Neural cell (in vitro differentiated cells): Measurements from ENCODE around the gene COQ10B. TPM values are rescaled to one million over a fixed set of nuclear protein-coding genes. Genes with fewer than 3 reads are reported as not detected.

ENCODE experiments used
- H2AFZ ChIP-seq: fragments of 200-600, 300-800 bp; sonication (generic), shearing (Covaris generic); 2 replicates; pipeline ENCODE4 v1.6.0; 2014; ENCODE audit warnings: low read depth, mild to moderate bottlenecking, antibody characterized with exemption, low read length, moderate library complexity
- H3F3A ChIP-seq: fragments of 200-600 bp; shearing (Covaris generic); 2 replicates; pipeline ENCODE4 v1.6.1; 2016; ENCODE audit warnings: mild to moderate bottlenecking, moderate library complexity, mixed read lengths, antibody characterized with exemption, low read length; ENCODE audit not compliant: insufficient read depth, poor library complexity, severe bottlenecking
- H3K27ac ChIP-seq: fragments of 200-600, 300-800 bp; sonication (generic), shearing (Covaris generic); 2 replicates; pipeline ENCODE4 v1.5.1; 2014; ENCODE audit warnings: mild to moderate bottlenecking, low read length, moderate library complexity
- H3K27me3 ChIP-seq: fragments of 300-800, 200-600 bp; sonication (generic), shearing (Covaris generic); 2 replicates; pipeline ENCODE4 v1.6.0; 2014; ENCODE audit warnings: mild to moderate bottlenecking, low read depth, low read length, moderate library complexity; ENCODE audit not compliant: insufficient read depth
- H3K36me3 ChIP-seq: fragments of 300-800, 200-600 bp; sonication (generic), shearing (Covaris generic); 2 replicates; pipeline ENCODE4 v1.5.1; 2014; ENCODE audit warnings: mild to moderate bottlenecking, antibody characterized with exemption, low read length, moderate library complexity; ENCODE audit not compliant: insufficient read depth
- H3K4me2 ChIP-seq: fragments of 300-800, 200-600 bp; sonication (generic), shearing (Covaris generic); 2 replicates; pipeline ENCODE4 v1.6.0; 2014; ENCODE audit warnings: mild to moderate bottlenecking, low read length
- H3K4me3 ChIP-seq: fragments of 300-800, 200-600 bp; sonication (generic), shearing (Covaris generic); 2 replicates; pipeline ENCODE4 v1.5.1; 2014; ENCODE audit warnings: mild to moderate bottlenecking, low read length, moderate library complexity
- H3K79me2 ChIP-seq: fragments of 200-600 bp; shearing (Covaris generic); replicated peaks from 2 replicates; pipeline ENCODE4 v1.6.0; 2014; ENCODE audit warnings: mild to moderate bottlenecking, low read length, moderate library complexity; ENCODE audit not compliant: insufficient read depth
- H3K9ac ChIP-seq: fragments of 300-800, 200-600 bp; sonication (generic), shearing (Covaris generic); 2 replicates; pipeline ENCODE4 v1.6.1; 2016; ENCODE audit warnings: mild to moderate bottlenecking, low read length, mixed read lengths
- H3K9me2 ChIP-seq: fragments of 200-600 bp; shearing (Covaris generic); 2 replicates; pipeline ENCODE4 v1.6.1; 2016; ENCODE audit warnings: mild to moderate bottlenecking, low read length, mixed read lengths; ENCODE audit not compliant: insufficient read depth
- H3K9me3 ChIP-seq: fragments of 200-600, 300-800 bp; sonication (generic), shearing (Covaris generic); 2 replicates; pipeline ENCODE4 v1.6.1; 2016; ENCODE audit warnings: mild to moderate bottlenecking, mixed run types, low read length, moderate library complexity, mixed read lengths
- H4K20me1 ChIP-seq: fragments of 200-600 bp; shearing (Covaris generic); 2 replicates; pipeline ENCODE4 v1.6.1; 2016; ENCODE audit warnings: mild to moderate bottlenecking, mixed run types; ENCODE audit not compliant: insufficient read depth
- EP300 ChIP-seq: fragments of 450-650 bp; conservative IDR thresholded peaks from 2 replicates; pipeline ENCODE4 v1.6.1; 2014; ENCODE audit warnings: antibody characterized with exemption, mild to moderate bottlenecking, moderate library complexity; ENCODE audit not compliant: poor library complexity, severe bottlenecking
- EZH2 ChIP-seq: fragments of 200-600, 300-800 bp; shearing (Covaris generic), sonication (generic); IDR thresholded peaks from 2 replicates; pipeline ENCODE4 v1.6.1; 2014; ENCODE audit warnings: antibody characterized with exemption, low read length, borderline replicate concordance, mild to moderate bottlenecking; ENCODE audit not compliant: insufficient read depth, poor library complexity, severe bottlenecking
- MXI1 ChIP-seq: fragments of 450-650 bp; conservative IDR thresholded peaks from 2 replicates; pipeline ENCODE4 v1.6.1; 2014; ENCODE audit warnings: antibody characterized with exemption, mild to moderate bottlenecking; ENCODE audit not compliant: poor library complexity, severe bottlenecking
- POLR2AphosphoS5 ChIP-seq: IDR thresholded peaks from 2 replicates; pipeline ENCODE4 v1.6.1; 2012
- RAD21 ChIP-seq: fragments of 450-650 bp; conservative IDR thresholded peaks from 2 replicates; pipeline ENCODE4 v1.6.1; 2014; ENCODE audit warnings: antibody characterized with exemption, mild to moderate bottlenecking, moderate library complexity
- SMC3 ChIP-seq: fragments of 450-650 bp; conservative IDR thresholded peaks from 2 replicates; pipeline ENCODE4 v1.6.1; 2014; ENCODE audit warnings: antibody characterized with exemption, mild to moderate bottlenecking, moderate library complexity; ENCODE audit not compliant: poor library complexity
- TAF1 ChIP-seq: IDR thresholded peaks from 2 replicates; pipeline ENCODE4 v1.6.1; 2012; ENCODE audit warnings: low read depth
- polyA plus RNA-seq: library from polyadenylated mRNA; depleted of rRNA; stranded (reverse); fragments of >200 nt; gene quantifications from 2 replicates; pipeline ENCODE4 v1.2.3, GENCODE V29; 2014
- TF ChIP-seq, protein P1 (sequence below): IDR thresholded peaks from 2 replicates; pipeline ENCODE4 v1.6.1; 2012; ENCODE audit warnings: borderline replicate concordance
- TF ChIP-seq, protein P2 (sequence below): fragments of 450-650 bp; IDR thresholded peaks from 2 replicates; pipeline ENCODE4 v1.5.1; 2014; ENCODE audit warnings: antibody characterized with exemption, mild to moderate bottlenecking, moderate library complexity; ENCODE audit not compliant: poor library complexity, severe bottlenecking

Gene COQ10B
- polyA plus RNA-seq, 1 donor from 2014 or later: 28.4 TPM

DNA sequence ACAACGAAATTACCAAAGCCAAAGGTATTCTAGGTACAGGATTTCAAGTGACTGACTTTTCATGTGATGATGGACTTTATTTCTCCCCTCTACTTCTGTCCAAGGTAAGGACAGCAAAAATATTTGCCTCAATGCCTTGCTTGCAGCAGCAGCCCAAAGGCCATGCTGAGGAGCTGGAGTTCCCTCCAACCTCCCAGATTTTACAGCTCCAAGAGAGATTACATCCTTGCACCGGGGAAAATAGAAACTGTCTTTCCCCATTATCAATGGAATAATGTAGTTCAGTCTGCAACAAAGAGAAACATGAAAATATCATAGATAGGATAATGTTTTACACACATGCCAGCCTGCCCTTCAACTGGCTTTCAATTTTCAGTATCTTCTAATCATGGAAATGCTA is 32.8 kb downstream of the COQ10B start:
- Histone ChIP-seq H3K36me3 (no peaks in the 10 kb centered on the region), H3F3A (no peaks in the 10 kb centered on the region), H3K9me3 (no peaks in the 10 kb centered on the region)

DNA sequence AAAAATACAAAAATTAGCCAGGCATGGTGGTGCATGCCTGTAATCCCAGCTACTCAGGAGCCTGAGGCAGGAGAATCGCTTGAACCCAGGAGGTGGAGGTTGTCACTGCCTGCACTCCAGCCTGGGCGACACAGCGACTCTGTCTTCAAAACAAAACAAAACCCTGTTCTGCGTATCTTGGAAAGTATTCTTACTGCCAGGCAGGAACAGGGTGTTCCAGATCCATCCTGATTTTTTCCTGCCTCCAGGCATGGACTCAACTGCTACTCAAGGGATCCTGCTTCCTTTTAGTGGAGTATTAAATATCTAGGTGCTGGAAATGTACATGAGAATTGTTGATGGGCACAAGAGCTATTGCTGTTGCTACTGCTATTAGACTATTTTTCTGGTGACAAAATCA is 34.0 kb downstream of the COQ10B start:
- Histone ChIP-seq H3F3A (no peaks in the 10 kb centered on the region), H3K27ac (no peak overlapping the region), H3K36me3 (no peaks in the 10 kb centered on the region), H3K79me2 (no peaks in the 10 kb centered on the region), H4K20me1 (no peaks in the 10 kb centered on the region), H3K9ac (no peak overlapping the region), H2AFZ (no peak overlapping the region), H3K4me3 (no peak overlapping the region), H3K9me2 (no peaks in the 10 kb centered on the region), H3K27me3 (no peaks in the 10 kb centered on the region), H3K4me2 (no peak overlapping the region), H3K9me3 (no peaks in the 10 kb centered on the region)
- TF ChIP-seq TAF1 (no peak), EZH2 (no peak), POLR2AphosphoS5 (no peak), RAD21 (no peak), EP300 (no peak), SMC3 (no peak), MXI1 (no peak)
- TF ChIP-seq, protein P1, sequence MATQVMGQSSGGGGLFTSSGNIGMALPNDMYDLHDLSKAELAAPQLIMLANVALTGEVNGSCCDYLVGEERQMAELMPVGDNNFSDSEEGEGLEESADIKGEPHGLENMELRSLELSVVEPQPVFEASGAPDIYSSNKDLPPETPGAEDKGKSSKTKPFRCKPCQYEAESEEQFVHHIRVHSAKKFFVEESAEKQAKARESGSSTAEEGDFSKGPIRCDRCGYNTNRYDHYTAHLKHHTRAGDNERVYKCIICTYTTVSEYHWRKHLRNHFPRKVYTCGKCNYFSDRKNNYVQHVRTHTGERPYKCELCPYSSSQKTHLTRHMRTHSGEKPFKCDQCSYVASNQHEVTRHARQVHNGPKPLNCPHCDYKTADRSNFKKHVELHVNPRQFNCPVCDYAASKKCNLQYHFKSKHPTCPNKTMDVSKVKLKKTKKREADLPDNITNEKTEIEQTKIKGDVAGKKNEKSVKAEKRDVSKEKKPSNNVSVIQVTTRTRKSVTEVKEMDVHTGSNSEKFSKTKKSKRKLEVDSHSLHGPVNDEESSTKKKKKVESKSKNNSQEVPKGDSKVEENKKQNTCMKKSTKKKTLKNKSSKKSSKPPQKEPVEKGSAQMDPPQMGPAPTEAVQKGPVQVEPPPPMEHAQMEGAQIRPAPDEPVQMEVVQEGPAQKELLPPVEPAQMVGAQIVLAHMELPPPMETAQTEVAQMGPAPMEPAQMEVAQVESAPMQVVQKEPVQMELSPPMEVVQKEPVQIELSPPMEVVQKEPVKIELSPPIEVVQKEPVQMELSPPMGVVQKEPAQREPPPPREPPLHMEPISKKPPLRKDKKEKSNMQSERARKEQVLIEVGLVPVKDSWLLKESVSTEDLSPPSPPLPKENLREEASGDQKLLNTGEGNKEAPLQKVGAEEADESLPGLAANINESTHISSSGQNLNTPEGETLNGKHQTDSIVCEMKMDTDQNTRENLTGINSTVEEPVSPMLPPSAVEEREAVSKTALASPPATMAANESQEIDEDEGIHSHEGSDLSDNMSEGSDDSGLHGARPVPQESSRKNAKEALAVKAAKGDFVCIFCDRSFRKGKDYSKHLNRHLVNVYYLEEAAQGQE: no peak
- TF ChIP-seq, protein P2, sequence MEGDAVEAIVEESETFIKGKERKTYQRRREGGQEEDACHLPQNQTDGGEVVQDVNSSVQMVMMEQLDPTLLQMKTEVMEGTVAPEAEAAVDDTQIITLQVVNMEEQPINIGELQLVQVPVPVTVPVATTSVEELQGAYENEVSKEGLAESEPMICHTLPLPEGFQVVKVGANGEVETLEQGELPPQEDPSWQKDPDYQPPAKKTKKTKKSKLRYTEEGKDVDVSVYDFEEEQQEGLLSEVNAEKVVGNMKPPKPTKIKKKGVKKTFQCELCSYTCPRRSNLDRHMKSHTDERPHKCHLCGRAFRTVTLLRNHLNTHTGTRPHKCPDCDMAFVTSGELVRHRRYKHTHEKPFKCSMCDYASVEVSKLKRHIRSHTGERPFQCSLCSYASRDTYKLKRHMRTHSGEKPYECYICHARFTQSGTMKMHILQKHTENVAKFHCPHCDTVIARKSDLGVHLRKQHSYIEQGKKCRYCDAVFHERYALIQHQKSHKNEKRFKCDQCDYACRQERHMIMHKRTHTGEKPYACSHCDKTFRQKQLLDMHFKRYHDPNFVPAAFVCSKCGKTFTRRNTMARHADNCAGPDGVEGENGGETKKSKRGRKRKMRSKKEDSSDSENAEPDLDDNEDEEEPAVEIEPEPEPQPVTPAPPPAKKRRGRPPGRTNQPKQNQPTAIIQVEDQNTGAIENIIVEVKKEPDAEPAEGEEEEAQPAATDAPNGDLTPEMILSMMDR: no peak

More for the DNA sequence above, 32.8 kb downstream of the COQ10B start:
- Histone ChIP-seq H3K9me2 (no peaks in the 10 kb centered on the region), H4K20me1 (no peaks in the 10 kb centered on the region), H3K9ac (no peak overlapping the region), H3K4me2 (no peak overlapping the region), H2AFZ (no peak overlapping the region), H3K79me2 (no peaks in the 10 kb centered on the region), H3K4me3 (no peak overlapping the region), H3K27ac (no peak overlapping the region), H3K27me3 (no peaks in the 10 kb centered on the region)
- TF ChIP-seq POLR2AphosphoS5 (no peak), TAF1 (no peak), EP300 (no peak), EZH2 (no peak), SMC3 (no peak), RAD21 (no peak), MXI1 (no peak)
- TF ChIP-seq, protein P1: no peak
- TF ChIP-seq, protein P2: no peak
